WTC11 (cell line): ENCODE data around the gene PPA2.
"Not testable (repeated sequence)": the region's sequence is repeated elsewhere in the genome, so short reads cannot be mapped to it uniquely, and the experiment has no call there.

ENCODE experiments used
- ATF3 ChIP-seq: sonication (generic); formaldehyde crosslinking; conservative IDR thresholded peaks from 2 replicates; pipeline ENCODE4 v1.8.1; 2022; ENCODE audit warnings: mild to moderate bottlenecking, missing genetic modification reagents
- ATF6 ChIP-seq: sonication (generic); formaldehyde crosslinking; IDR thresholded peaks from 2 replicates; pipeline ENCODE4 v1.8.1; 2023; ENCODE audit warnings: mild to moderate bottlenecking, missing genetic modification reagents
- HMGXB4 ChIP-seq: sonication (generic); formaldehyde crosslinking; IDR thresholded peaks from 2 replicates; pipeline ENCODE4 v1.8.1; 2023; ENCODE audit warnings: mild to moderate bottlenecking, moderate library complexity, missing genetic modification reagents
- MAX ChIP-seq: sonication (generic); formaldehyde crosslinking; IDR thresholded peaks from 2 replicates; pipeline ENCODE4 v1.8.0; 2022; ENCODE audit warnings: mild to moderate bottlenecking, missing genetic modification reagents
- NFYB ChIP-seq: sonication (generic); formaldehyde crosslinking; conservative IDR thresholded peaks from 2 replicates; pipeline ENCODE4 v1.8.0; 2022; ENCODE audit warnings: low read depth, missing genetic modification reagents
- SOX15 ChIP-seq: fragments of 250-450 bp; sonication (Bioruptor Pico); IDR thresholded peaks from 2 replicates; pipeline ENCODE4 v1.9.0; 2021; ENCODE audit warnings: mild to moderate bottlenecking
- ZNF416 ChIP-seq: fragments of 250-450 bp; sonication (Bioruptor Pico); IDR thresholded peaks from 2 replicates; pipeline ENCODE4 v1.9.0; 2021; ENCODE audit warnings: mild to moderate bottlenecking, inconsistent platforms
- TF ChIP-seq, protein P1 (sequence below): fragments of 200-600 bp; IDR thresholded peaks from 2 replicates; pipeline ENCODE4 v1.8.0; 2022; ENCODE audit warnings: antibody characterized with exemption
- TF ChIP-seq, protein P2 (sequence below): sonication (generic); formaldehyde crosslinking; IDR thresholded peaks from 2 replicates; pipeline ENCODE4 v1.8.0; 2022; ENCODE audit warnings: missing genetic modification reagents
- TF ChIP-seq, protein P3 (sequence below): sonication (generic); formaldehyde crosslinking; IDR thresholded peaks from 2 replicates; pipeline ENCODE4 v1.8.1; 2023; ENCODE audit warnings: mild to moderate bottlenecking, missing genetic modification reagents, moderate library complexity

DNA sequence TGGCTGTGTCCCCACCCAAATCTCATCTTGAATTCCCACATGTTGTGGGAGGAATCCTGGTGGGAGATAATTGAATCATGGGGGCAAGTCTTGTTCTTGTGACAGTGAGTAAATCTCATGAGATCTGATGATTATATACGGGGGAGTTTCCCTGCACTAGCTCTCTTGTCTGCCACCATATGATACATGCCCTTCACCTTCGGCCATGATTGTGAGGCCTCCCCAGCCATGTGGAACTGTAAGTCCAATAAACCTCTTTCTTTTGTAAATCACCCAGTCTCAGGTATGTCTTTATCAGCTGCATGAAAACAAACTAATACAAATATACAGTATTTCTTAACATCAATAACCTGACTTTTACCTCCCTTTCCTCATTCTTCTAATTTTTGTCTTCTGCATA is 9.3 kb downstream of the PPA2 start:
- TF ChIP-seq, protein P1, sequence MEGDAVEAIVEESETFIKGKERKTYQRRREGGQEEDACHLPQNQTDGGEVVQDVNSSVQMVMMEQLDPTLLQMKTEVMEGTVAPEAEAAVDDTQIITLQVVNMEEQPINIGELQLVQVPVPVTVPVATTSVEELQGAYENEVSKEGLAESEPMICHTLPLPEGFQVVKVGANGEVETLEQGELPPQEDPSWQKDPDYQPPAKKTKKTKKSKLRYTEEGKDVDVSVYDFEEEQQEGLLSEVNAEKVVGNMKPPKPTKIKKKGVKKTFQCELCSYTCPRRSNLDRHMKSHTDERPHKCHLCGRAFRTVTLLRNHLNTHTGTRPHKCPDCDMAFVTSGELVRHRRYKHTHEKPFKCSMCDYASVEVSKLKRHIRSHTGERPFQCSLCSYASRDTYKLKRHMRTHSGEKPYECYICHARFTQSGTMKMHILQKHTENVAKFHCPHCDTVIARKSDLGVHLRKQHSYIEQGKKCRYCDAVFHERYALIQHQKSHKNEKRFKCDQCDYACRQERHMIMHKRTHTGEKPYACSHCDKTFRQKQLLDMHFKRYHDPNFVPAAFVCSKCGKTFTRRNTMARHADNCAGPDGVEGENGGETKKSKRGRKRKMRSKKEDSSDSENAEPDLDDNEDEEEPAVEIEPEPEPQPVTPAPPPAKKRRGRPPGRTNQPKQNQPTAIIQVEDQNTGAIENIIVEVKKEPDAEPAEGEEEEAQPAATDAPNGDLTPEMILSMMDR: not testable (repeated sequence)
- not testable (repeated sequence) for TF ChIP-seq SOX15 (CRISPR knock-in tag); NFYB (CRISPR knock-in tag); ATF3 (CRISPR knock-in tag); ATF6 (CRISPR knock-in tag); HMGXB4 (CRISPR knock-in tag); MAX (CRISPR knock-in tag); ZNF416
- TF ChIP-seq, protein P2, sequence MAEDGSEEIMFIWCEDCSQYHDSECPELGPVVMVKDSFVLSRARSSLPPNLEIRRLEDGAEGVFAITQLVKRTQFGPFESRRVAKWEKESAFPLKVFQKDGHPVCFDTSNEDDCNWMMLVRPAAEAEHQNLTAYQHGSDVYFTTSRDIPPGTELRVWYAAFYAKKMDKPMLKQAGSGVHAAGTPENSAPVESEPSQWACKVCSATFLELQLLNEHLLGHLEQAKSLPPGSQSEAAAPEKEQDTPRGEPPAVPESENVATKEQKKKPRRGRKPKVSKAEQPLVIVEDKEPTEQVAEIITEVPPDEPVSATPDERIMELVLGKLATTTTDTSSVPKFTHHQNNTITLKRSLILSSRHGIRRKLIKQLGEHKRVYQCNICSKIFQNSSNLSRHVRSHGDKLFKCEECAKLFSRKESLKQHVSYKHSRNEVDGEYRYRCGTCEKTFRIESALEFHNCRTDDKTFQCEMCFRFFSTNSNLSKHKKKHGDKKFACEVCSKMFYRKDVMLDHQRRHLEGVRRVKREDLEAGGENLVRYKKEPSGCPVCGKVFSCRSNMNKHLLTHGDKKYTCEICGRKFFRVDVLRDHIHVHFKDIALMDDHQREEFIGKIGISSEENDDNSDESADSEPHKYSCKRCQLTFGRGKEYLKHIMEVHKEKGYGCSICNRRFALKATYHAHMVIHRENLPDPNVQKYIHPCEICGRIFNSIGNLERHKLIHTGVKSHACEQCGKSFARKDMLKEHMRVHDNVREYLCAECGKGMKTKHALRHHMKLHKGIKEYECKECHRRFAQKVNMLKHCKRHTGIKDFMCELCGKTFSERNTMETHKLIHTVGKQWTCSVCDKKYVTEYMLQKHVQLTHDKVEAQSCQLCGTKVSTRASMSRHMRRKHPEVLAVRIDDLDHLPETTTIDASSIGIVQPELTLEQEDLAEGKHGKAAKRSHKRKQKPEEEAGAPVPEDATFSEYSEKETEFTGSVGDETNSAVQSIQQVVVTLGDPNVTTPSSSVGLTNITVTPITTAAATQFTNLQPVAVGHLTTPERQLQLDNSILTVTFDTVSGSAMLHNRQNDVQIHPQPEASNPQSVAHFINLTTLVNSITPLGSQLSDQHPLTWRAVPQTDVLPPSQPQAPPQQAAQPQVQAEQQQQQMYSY (CRISPR knock-in tag): not testable (repeated sequence)
- TF ChIP-seq, protein P3, sequence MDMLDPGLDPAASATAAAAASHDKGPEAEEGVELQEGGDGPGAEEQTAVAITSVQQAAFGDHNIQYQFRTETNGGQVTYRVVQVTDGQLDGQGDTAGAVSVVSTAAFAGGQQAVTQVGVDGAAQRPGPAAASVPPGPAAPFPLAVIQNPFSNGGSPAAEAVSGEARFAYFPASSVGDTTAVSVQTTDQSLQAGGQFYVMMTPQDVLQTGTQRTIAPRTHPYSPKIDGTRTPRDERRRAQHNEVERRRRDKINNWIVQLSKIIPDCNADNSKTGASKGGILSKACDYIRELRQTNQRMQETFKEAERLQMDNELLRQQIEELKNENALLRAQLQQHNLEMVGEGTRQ (CRISPR knock-in tag): not testable (repeated sequence)
